GM19238 (cell line): ENCODE data around the gene BEND3.

Experiments
- DNase-seq: peaks from one replicate; pipeline ENCODE4 v3.0.0; 2011; ENCODE audit warnings: low spot score; ENCODE audit not compliant: insufficient read length

The BEND3 gene

DNA sequence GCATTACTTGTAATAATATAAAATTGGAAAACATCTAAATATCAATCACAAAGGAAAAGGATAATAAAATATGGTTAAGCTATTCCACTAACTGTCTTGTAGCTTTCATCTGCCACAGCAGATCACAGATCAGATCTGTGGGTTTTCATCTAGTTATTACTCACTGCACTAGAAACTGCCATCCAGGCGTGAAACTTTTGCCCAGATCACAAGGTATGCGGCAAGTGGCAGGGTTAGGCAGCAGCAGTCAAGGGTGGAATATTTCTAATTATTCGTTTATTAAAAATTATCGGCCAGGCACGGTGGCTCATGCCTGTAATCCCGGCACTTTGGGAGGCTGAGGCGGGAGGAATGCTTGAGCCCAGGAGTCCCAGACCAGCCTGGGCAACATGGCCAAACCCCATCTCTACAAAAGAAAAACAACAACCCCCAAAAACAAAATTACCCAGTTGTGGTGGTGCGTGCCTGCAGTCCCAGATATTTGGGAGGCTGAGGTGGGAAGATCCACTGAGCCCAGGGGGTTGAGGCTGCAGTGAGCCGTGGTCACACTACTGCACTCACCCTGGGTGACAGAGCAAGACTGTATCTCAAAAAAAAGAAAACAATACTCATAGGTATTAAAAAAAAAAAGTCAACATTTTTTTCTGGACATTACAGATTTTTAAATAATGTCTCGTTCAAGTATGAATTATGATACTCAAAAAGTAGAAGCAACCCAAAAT lies 32.1 kb downstream of the BEND3 start:
- no peak for DNase-seq

DNA sequence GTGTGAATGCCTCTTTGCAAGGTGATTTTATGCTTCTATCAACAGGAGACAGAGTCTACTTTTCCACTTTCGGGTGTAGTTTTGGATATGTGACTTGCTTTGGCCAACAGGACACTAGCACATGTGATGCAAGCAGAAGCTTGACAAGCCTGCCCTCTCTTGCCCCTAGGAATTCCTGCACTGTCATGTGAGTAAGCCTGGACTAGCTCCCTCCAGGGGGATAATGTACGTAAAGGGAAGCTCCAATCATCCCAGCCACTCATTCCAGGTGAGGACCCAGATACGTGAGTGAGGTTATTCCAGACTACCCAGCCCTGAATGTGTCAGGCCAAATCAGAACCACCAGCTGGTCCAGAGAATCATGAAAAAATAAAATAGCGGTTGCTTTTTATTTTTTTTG lies 33.3 kb downstream of the BEND3 start:
- no peak for DNase-seq

DNA sequence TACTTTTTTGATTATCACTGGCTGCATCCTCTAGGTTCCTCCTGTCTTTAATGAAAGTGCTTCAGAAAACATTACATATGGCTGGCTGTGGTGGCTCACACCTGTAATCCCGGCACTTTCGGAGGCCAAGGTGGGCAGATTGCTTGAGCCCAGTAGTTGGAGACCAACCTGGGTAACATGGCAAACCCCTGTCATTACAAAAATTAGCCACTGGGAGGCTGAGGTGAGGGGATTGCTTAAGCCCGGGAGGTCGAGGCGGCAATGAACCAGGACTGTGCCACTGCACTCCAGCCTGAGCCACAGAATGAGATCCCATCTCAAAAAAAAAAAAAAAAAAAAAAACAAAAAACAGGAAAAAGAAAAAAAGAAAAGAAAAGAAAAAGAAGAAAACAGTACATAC lies 35.3 kb downstream of the BEND3 start:
- no peak for DNase-seq

DNA sequence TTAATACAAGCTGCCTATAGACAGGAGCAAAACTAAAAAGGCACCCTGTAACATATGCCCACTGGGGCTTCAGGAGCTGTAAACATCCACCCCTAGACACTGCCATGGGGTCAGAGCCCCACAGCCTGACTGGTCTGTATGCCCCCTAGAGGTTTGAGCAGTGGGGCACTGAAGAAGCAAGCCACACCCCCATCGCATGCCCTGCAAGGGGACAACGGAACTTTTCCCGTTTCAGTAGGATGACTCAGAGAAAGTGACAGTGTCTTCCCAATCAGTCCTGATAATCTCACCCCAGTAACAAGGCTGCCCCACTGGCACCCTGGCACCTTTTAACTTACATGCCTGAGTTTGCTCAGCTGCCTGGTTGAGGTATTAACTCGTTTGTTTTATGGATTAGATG lies 35.9 kb downstream of the BEND3 start:
- DNase-seq = no peak

DNA sequence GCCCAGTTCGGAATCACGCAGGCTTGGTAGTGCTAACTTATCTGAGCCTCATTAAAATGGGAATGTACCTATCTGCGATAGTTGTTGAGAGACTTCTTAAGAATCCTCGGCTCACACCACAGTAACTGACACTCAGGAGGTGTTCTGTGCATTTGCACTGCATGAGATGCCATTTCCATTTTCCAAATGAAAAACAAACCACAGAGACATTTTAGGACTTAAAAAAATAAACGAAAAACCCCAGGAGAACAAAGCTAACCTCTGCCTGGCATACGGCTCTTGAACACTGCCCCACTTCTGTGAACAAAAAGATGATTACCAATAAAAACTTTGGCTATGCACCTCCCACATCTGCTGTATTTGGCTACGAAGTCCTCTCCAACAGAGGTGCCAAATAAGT lies 37.6 kb downstream of the BEND3 start:
- no peak for DNase-seq

DNA sequence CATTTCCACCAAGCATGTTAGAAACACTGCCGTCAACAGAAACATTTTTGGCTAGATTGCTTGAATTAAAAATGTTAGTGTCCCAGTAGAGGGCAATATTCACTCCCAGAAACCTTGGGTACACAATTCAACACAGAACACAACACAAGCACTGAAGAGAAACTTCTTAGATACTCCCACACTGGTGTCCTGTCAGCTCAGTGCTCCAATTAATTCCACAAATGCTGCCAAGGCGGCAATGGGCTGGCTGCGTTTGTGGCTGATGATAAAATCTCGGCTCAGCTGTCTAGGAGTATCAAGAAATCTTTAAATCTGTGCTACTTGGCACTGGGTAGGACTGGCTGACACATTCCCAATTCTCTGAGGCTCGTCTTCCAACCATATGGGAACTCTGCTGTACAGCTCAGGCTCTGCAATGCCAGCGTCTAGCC lies 39.3 kb downstream of the BEND3 start:
- no peak for DNase-seq

DNA sequence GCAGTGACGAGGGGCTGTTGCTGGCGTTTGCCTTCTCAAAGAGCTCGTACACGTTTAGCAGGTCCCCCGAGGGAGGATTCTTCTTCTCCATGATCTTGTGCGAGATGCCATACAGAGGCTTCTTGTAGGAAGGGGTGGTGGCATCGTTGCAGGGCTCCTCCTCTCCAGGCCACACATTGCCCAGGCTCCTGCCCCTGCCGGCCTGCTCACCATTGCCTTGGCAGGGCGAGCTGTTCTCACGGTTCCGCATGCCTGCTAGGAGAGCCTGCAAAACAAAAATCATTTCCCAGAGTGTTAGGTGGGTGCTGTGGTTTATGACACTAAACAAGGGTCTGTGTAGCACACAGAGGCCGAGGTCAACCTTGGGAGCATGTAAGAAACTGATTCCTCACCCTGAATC lies 44.6 kb downstream of the BEND3 start:
- DNase-seq = no peak

DNA sequence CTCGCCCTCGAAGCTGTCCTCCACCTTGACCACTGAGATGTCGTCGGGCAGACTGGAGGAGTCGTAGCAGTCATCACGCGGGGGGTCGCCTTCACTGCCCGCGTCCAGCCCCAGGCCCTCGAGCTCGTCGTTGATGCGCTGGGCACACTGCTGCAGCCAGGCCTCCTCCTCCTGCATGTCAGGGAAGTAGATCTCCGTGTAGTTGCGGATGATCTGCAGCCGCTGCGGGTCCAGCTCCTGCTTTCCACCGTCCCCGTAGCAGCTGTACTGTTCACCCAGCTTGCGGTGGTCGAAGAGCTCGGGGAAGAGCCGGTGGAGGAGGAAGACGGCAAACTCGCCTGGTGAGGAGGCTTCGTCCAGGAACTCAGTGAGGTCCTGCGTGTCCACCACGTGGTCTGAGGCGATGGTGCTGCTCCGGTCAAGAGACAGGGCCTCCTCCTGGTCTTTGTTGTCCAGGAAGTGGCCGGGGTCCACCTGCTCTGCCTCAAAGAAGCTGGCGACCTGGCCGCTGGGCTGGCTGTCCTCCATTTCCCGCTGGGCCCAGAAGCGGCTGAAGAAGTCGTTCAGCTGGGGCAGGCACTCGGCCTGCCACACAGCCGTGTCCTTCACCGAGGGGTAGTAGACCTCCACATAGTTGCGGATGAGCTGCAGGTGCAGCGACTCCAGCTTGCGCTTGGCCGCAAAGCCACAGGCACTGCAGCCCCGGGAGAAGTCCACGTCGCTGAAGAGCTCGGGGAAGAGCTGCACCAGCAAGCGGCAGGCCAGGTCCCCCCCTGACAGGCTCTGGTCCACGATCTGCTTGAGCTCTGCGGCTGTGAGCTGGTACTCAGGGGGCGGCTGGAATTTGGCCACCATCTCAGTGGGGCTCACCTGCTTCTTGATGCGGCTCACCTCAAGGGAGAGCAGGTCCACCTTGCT lies 45.4 kb downstream of the BEND3 start:
- no peak for DNase-seq

DNA sequence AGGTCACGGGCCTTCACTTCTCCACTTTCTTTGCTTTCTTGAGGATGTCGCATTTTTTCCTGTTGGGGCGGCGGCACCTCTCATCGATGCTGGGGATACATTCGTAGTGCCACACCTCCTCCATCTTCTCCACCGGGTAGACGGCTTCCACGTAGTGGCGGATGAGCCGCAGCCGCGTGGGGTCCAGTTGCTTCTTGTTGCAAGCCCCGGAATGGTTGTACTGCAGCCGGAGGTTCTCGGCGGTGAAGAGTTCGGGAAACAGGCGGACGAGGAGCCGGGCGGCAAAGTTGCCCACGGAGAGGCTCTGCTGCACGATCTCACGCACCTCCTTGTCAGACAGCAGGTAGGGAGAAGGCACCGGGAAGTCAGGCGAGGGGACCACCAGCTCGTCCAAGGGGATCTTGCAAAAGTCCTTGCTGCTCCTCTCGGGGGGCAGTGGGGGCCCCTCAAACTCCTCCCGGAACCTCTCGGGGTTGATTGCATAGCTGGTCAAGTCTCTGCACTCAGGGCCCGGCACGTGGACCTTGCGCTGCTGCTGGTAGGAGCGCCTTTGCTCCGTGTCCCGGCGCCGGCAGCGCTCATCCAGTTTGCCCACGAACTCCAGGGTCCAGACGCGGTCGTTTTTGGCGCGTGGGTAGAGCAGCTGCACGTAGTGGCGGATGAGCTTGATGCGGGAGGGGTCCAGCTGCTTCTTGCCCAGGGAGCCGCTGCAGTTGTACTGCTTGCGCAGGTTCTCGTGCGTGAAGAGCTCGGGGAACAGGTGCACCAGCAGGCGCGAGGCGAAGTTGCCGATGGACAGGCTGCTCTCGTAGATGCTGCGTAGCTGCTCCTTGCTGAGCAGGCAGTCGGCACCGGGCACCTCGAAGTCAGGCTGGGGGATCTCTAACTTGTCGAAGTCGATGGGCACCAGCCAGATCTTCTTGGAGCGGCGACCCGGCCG lies 46.4 kb downstream of the BEND3 start:
- no peak for DNase-seq

DNA sequence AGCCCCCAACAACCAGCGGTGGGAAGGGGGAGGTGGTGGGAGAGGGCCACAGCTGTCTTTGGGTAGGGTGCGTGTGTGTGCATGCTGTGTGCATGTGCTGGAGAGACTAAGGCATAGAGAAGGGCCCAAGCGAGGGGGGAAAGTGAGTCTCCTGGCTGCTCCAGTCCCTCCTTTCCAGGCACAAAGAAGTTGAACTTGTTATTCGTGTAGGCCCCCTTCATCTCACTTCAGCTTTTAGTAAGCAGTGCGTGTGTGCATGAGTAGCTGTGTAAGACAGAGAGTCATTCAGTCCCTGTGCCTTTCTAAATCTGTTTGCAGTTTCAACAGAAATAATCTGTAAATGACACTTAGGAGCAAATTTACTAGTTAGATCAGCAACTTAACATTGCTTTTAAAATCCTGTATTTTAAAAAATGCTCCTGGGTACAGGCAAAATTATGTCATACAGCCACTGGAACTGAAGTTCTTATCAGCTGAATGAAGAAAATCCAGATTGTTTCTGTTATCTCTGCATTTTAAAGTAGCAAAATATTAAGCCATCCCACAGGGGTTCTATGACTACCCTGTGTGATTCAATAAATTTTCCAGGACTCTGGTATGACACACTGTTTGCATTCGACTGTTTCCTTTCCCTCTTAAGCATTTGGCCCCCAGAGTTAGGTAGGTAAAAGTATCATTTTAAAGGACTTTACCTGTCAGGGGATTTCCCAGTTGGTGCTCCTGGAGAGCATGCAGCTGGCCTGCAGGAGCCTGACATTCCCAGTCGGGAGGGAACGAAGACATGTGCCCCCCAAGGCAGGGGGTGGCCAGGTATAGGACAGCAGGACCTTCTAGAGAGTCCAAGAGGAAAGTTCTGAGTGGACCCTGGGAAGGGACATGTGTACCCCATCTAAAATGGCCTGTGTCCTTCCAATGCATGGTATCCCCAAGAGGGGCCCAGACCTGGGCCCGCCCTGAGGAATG lies 48.3 kb downstream of the BEND3 start:
- no peak for DNase-seq

DNA sequence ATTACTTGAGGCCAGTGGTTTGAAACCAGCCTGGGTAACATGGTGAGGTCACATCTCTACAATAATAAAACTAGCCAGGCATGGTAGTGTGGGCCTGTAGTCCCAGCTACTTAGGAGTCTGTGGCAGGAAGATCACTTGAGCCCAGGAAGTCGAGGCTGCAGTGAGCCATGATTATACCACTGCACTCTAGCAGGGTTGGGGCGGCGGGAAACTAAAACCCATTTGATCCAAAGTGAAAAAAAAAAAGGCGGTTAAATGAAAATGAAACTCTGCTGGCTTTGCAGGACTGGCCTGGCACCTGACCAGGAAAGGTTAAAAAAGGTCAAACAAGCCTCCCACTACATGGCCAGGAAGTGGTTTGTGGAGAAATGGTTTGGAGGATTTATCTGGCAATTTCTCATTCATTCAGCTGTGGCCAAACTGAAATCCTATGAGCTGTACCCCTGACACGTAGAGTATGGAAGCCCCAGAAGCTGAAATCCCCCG lies 50.7 kb downstream of the BEND3 start:
- no peak for DNase-seq

DNA sequence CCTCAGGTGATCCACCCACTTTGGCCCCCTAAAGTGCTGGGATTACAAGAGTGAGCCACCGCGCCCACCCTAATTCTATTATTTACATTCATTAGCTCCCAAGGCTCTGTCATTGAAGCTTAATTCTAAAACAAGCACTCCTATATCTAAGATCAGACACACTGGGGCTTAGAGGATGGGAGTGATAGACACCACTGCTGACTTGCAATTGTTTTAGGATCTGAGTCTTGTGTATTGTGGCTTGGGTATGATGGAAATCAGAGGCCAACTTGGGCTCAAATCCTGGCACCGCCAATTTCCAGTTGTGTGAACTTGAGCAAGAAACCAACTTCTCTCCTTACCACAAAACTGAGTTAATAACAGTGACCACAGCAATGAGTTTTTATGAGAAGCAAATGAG lies 52.6 kb downstream of the BEND3 start:
- DNase-seq = no peak

DNA sequence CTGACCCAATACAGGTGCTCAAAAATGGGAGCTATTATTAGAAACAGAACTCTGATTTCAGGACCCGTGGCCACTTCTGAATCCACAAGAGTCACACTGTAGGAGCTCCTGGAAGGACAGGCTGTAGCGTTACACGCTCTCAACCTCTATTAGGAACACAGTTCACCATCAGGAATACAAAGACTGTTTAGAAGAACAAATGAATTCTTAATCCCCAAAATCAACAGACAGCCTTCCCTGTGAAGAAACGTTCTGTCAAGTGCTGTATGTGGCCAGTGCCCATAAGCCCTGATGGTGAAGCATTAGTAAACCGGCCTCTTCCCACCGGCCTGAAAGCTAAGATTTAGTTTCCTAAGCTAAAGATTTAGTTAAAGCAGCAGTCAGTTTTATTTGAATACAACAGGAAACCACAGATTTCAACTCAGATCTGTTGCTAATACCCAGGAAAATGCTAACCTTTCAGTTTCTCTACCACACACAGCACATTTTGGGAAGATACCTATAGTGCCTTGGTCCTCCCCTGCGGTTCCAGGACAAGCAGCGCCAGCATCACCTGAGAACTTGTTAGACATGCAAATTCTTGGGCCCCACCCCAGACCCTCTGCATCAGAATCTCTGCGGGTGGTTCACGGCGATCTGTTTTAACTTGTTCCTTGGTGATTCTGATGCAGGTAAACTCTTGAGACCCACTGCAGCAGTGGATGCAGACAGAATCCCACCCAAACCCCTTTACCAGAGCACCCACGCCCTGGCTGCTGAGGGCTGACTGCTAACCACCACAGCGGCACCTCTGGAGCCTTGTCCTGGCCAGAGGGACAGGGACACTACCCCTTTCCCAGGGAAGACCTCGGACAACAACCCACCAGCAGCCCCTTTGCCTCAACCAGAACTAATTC lies 53.9 kb downstream of the BEND3 start:
- no peak for DNase-seq

DNA sequence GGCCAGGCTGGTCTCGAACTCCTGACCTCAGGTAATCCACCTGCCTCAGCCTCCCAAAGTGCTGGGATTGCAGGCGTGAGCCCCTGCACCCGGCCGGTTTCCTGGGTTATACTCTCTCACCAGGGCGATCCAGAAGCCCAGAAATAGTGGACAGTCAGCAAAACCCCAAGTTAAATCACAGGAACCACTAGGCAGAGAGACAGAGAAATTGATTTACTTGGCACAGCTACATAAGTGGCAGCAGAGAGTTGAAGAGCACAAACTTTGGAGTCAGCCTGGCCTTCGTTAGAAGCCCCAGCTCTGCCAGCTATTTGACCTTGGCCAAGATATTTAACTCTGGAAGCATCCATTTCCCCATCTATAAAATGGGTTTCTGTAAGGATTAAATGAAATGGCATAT lies 54.6 kb downstream of the BEND3 start:
- no peak for DNase-seq

DNA sequence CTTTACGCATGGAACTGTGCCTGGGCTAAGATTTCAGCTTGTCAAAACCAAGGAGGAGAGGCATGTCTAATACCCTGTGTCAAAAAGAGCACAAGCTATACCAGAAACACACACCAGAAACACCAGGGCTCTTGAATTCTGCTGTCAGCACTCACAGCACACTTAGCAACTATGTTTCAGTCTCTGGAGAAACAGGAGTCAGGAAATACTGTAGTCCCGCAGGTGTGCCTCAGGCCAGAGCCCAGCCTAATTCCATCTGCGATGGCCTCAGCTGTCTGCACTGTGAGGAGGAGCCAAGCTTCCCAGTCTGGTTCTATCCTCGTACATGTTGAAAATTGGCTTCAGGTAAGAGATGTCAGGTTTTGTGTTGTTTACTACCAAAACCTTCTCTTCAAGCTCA lies 55.7 kb downstream of the BEND3 start:
- no peak for DNase-seq

DNA sequence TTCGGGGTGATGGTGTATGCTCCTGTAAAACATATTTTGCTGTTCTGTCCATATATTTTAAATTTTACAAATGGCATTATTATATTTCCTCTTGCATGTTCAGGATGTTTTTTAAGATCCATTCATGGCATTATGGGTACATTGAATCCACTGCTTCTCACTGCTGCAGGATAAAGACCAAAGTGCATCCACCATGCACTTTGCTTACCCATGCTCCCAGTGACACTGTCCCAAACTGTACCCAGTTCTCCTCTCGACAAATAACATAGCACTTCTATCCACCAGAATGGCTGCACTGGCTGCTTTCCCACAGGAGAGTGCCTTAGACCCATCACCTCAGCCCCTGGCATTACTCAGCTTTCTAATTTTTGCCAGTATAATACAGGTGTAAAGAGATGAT lies 57.6 kb downstream of the BEND3 start:
- DNase-seq = no peak

DNA sequence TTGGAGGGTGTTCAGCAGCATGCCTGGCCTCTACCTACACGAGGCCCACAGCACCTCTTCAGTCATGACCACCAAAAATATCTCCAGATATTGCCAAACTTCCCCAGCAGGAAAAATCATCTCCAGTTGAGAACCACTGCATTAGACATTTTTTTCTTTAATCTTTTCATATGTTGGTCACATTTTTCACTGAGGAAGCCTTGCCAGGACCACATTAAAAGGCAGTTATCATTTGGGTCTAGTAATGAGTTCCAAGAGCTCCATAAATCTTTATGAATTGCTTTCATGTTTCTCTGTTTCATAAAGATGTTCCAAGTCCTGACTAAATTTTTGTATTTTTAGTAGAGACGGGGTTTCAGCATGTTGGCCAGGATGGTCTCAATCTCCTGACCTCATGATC lies 58.5 kb downstream of the BEND3 start:
- DNase-seq = no peak

DNA sequence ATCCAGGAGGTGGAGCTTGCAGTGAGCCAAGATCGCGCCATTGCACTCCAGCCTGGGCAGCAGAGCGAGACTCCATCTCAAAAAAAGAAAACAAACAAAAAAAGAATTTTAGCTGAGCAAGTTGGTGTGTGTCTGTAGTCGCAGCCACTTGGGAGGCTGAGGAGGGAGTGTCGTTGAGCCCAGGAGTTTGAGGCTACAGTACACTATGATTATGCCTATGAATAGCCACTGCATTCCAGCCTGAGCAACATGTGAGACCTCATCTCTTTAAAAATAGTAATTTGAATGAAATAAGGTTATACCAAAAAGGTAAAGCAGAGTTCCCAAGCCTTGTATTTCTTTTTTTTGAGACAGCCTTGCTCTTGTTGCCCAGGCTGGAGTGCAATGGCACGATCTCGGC lies 67.5 kb downstream of the BEND3 start:
- no peak for DNase-seq
